Stimulated activated CD4-positive, alpha-beta T cell treated with anti-CD3 and anti-CD28 coated beads, Interleukin-2, amount 100 ng/mL, for 4 hours (primary cell): ENCODE results near the gene NDUFA7.
"Not testable (repeated sequence)": the region's sequence is repeated elsewhere in the genome, so short reads cannot be mapped to it uniquely, and the experiment has no call there.

Experiments used
- DNase-seq: peaks from one replicate; pipeline ENCODE4 v3.0.0-alpha.2; 2020; ENCODE audit warnings: low read depth

NDUFA7 gene

DNA sequence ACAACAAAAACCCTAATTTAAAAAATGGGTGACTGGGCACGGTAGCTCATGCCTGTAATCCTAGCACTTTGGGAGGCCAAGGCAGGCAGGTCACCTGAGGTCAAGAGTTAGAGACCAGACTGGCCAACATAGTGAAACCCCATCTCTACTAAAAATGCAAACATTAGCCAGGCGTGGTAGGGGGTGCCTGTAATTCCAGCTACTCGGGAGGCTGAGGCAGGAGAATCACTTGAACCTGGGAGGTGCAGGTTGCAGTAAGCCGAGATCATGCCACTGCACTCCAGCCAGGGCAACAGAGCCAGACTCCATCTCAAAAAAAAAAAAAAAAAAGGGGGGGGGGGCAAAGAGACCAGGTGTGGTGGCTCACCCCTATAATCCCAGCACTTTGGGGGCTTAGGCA, 56.9 kb downstream of the NDUFA7 start:
- not testable (repeated sequence) for DNase-seq

DNA sequence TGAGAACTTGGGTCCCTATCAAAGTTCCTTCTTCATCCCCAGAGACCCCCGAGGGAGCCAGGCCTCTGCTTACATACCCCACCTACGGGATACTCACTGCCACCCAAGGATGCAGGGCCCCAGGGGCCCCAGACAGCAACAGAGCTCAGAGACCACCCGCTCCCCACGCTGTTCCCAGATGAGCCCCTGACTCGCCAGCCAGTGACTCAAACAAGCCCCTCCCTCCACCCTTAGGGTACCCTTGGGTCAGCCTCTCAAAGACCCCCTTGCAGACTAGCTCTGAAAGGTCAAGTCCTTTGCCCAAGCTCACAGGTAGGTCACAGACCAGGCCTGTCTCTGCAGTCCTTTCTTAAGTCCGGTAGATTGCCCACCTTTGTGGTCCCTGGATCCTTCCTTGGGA, 58.7 kb downstream of the NDUFA7 start:
- DNase-seq: no peak

- DNase-seq: no peak
Observed at GRCh38 chr19:8261881-8262280, 59.3 kb downstream of the NDUFA7 start.

- DNase-seq: no peak
Observed at GRCh38 chr19:8261347-8261746, 59.8 kb downstream of the NDUFA7 start.
